WERI-Rb-1 (cell line): ENCODE results near the gene PRSS50.

Experiments
- DNase-seq: peaks from one replicate; pipeline ENCODE4 v3.0.0-alpha.2; 2020
- H3K27ac ChIP-seq: fragments of 250-450 bp; sonication (Bioruptor Pico); 2 replicates; pipeline ENCODE4 v1.5.1; 2020; ENCODE audit warnings: mild to moderate bottlenecking, moderate library complexity
- H3K27me3 ChIP-seq: fragments of 250-450 bp; sonication (Bioruptor Pico); 2 replicates; pipeline ENCODE4 v1.5.1; 2021; ENCODE audit warnings: mild to moderate bottlenecking, low read depth, moderate library complexity; ENCODE audit not compliant: insufficient read depth, severe bottlenecking
- H3K36me3 ChIP-seq: fragments of 250-450 bp; sonication (Bioruptor Pico); 2 replicates; pipeline ENCODE4 v1.5.1; 2020; ENCODE audit warnings: mild to moderate bottlenecking, moderate library complexity
- H3K4me3 ChIP-seq: 2 replicates; pipeline ENCODE4 v1.5.1; 2011; ENCODE audit warnings: low read depth, mild to moderate bottlenecking, control low read depth, low read length
- H3K9me3 ChIP-seq: fragments of 250-450 bp; sonication (Bioruptor Pico); 2 replicates; pipeline ENCODE4 v1.5.1; 2021; ENCODE audit warnings: mild to moderate bottlenecking, moderate library complexity; ENCODE audit not compliant: severe bottlenecking
- CTCF ChIP-seq: IDR thresholded peaks from 2 replicates; pipeline ENCODE4 v1.5.1; 2011; ENCODE audit warnings: low read depth, mild to moderate bottlenecking, control low read depth, inconsistent platforms, low read length

The PRSS50 gene

GRCh38 chr3:46664971-46665762 lies 52.5 kb downstream of the PRSS50 start:
- no peaks in the 10 kb centered on the region for H3K9me3 ChIP-seq
- no peaks in the 10 kb centered on the region for H3K27me3 ChIP-seq
- H3K27ac ChIP-seq: no peak overlapping the region
- H3K36me3 ChIP-seq: no peaks in the 10 kb centered on the region
- no peak for TF ChIP-seq CTCF
- H3K4me3 ChIP-seq: no peak overlapping the region
- no peak for DNase-seq

GRCh38 chr3:46664188-46664970 lies 53.3 kb downstream of the PRSS50 start:
- TF ChIP-seq CTCF: no peak
- no peak overlapping the region for H3K27ac ChIP-seq
- H3K9me3 ChIP-seq: no peaks in the 10 kb centered on the region
- H3K36me3 ChIP-seq: no peaks in the 10 kb centered on the region
- H3K4me3 ChIP-seq: no peak overlapping the region
- no peak for DNase-seq
- no peaks in the 10 kb centered on the region for H3K27me3 ChIP-seq

- Histone ChIP-seq H3K36me3 (no peaks in the 10 kb centered on the region), H3K4me3 (no peak overlapping the region), H3K27me3 (no peaks in the 10 kb centered on the region), H3K9me3 (no peaks in the 10 kb centered on the region), H3K27ac (no peak overlapping the region)
- TF ChIP-seq CTCF: peak; percentile 27; the same call in 1 of the 2 replicates
- no peak for DNase-seq
Measured at GRCh38 chr3:46663591-46664135, 54.0 kb downstream of the PRSS50 start.

GRCh38 chr3:46662771-46663551 lies 54.7 kb downstream of the PRSS50 start:
- TF ChIP-seq CTCF: no peak
- no peak for DNase-seq
- Histone ChIP-seq H3K9me3 (no peaks in the 10 kb centered on the region), H3K27me3 (no peaks in the 10 kb centered on the region), H3K4me3 (no peak overlapping the region), H3K36me3 (no peaks in the 10 kb centered on the region), H3K27ac (no peak overlapping the region)
